ENCODE data around the gene MILR1.

The MILR1 gene

GRCh38 chr17:64470625-64471024 is 21.7 kb downstream of the MILR1 start:
- H3K4me3 ChIP-seq (ENCODE audit: low read depth, low read length), result no peak overlapping the region
- TF ChIP-seq CTCF (IDR thresholded peaks at IDR 0.05; ENCODE audit: low read depth, low read length, missing control alignments), result no peak
- in situ Hi-C loops (cut with HindIII; ENCODE audit: low sequenced_read_pairs), result no loop called here
- DNase-seq (ENCODE audit: low read depth), result no peak

DNA sequence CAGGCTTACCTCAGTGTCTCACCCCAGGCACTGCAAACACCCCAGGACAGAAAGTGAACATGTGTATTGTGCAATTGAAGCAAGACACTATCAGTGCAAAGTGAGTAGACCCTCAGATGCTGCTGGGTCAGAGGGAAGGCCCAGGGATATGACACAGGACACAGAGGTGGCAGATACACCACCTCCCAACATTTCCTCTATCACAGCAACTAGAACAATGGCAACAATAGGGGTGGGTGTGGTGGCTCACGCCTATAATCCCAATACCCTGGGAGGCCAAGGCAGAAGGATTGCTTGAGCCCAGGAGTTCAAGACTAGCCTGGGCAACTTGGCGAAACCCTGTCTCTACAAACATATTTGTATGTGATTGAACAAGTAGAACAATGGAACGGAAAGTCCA is 22.5 kb downstream of the MILR1 start:
- no peak for DNase-seq (ENCODE audit: low read depth)
- TF ChIP-seq CTCF (IDR thresholded peaks at IDR 0.05; ENCODE audit: low read depth, low read length, missing control alignments), result no peak
- in situ Hi-C loops (cut with HindIII; ENCODE audit: low sequenced_read_pairs), result no loop called here
- no peak overlapping the region for H3K4me3 ChIP-seq (ENCODE audit: low read depth, low read length)

GRCh38 chr17:64472564-64472963 is 23.6 kb downstream of the MILR1 start:
- no peak overlapping the region for H3K4me3 ChIP-seq (ENCODE audit: low read depth, low read length)
- in situ Hi-C loops (cut with HindIII; ENCODE audit: low sequenced_read_pairs), result no loop called here
- no peak for TF ChIP-seq CTCF (IDR thresholded peaks at IDR 0.05; ENCODE audit: low read depth, low read length, missing control alignments)
- DNase-seq (ENCODE audit: low read depth), result no peak

GRCh38 chr17:64477849-64478248 is 28.9 kb downstream of the MILR1 start:
- H3K4me3 ChIP-seq (ENCODE audit: low read depth, low read length), result no peak overlapping the region
- in situ Hi-C loops (cut with HindIII; ENCODE audit: low sequenced_read_pairs), result no loop called here
- TF ChIP-seq CTCF (IDR thresholded peaks at IDR 0.05; ENCODE audit: low read depth, low read length, missing control alignments), result no peak
- DNase-seq (ENCODE audit: low read depth), result no peak

DNA sequence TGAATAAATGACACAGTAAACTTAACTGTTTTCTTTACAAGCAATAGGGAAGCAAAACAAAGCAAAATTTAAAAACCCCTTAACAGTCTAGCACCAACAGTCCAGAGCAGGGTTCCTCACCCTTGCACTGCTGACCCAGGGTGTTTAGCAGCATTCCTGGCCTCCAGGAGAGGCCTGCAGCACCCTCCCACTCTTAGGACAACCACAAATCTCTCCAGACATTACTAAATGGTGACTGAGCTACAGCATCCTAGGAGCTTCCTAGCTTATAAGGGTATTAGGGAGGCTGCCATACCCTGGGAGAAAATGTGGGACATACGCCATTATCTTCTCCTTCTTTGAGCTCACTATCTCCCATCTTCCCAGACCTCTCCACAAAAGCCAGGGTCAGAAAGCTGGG is 32.0 kb downstream of the MILR1 start:
- no peak for TF ChIP-seq CTCF (IDR thresholded peaks at IDR 0.05; ENCODE audit: low read depth, low read length, missing control alignments)
- in situ Hi-C loops (cut with HindIII; ENCODE audit: low sequenced_read_pairs), result loop anchor here (5.0 kb wide), 1 partner anchor 54 kb away; no protein-coding TSS in a partner anchor
- no peak for DNase-seq (ENCODE audit: low read depth)
- no peak overlapping the region for H3K4me3 ChIP-seq (ENCODE audit: low read depth, low read length)

DNA sequence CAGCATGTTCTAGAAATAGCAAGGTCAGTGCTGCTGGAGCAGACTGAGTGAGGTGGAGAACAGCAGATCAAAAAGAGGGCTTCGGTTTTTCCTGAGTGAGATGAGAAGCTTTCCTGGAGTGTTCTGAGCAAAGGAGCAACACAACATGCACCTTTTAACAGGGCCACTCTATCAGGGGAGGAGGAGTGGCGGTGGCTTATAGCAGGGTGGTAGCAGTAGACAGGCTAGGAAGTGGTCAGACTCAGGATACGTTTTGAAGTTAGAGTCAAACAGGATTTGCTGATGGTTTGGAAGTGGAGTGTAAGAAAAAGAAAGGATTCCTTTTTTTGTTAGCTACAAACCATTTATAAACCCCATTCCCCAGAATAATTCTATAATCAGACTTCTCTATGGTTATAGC is 35.5 kb downstream of the MILR1 start:
- no peak for DNase-seq (ENCODE audit: low read depth)
- in situ Hi-C loops (cut with HindIII; ENCODE audit: low sequenced_read_pairs), result loop anchor here (5.0 kb wide), 1 partner anchor 57 kb away; no protein-coding TSS in a partner anchor
- no peak overlapping the region for H3K4me3 ChIP-seq (ENCODE audit: low read depth, low read length)
- no peak for TF ChIP-seq CTCF (IDR thresholded peaks at IDR 0.05; ENCODE audit: low read depth, low read length, missing control alignments)

DNA sequence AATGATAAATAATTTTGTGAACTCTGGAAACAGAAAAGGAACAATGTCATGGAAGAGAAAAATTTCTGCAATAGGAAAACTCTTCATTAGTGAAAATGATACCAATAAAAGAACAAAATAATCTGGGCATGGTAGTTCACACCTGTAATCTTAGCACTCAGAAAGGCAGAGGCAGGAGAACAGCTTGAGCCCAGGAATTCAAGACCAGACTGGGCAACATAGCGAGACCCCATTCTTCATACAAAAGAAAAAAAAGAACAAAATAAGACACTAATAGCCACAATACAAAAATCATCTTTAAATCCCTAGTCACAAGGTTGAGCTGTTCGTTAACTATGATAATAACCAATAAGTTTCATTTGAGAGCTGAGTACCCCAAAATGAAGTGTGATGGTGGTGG is 39.4 kb downstream of the MILR1 start:
- TF ChIP-seq CTCF (IDR thresholded peaks at IDR 0.05; ENCODE audit: low read depth, low read length, missing control alignments), result no peak
- no peak for DNase-seq (ENCODE audit: low read depth)
- H3K4me3 ChIP-seq (ENCODE audit: low read depth, low read length), result no peak overlapping the region
- in situ Hi-C loops (cut with HindIII; ENCODE audit: low sequenced_read_pairs), result no loop called here
